Measurements from ENCODE around the gene KCNT1.

DNA sequence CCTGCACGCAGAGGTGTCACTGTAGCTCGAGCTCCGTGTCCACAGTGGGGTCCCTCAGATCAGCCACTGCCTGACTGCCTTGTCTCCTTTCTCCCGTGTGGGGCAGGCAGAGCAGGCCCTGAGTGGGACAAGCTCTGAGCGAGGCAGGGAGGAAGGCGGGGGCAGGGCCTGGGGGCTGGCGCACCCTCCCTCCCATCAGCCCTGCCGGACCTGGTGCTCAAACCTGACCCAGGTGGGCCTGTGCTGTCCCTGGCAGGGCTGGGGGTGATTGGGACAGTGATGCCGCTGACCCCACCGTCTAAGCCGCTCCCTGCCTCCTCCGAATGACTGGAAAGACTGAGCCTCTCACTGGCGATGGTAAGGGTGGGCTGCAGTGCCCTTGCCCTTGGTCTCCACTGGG is 60.9 kb downstream of the KCNT1 start:
- TF ChIP-seq POLR2A (IDR thresholded peaks at IDR 0.05) = no peak
- TF ChIP-seq, protein P1, sequence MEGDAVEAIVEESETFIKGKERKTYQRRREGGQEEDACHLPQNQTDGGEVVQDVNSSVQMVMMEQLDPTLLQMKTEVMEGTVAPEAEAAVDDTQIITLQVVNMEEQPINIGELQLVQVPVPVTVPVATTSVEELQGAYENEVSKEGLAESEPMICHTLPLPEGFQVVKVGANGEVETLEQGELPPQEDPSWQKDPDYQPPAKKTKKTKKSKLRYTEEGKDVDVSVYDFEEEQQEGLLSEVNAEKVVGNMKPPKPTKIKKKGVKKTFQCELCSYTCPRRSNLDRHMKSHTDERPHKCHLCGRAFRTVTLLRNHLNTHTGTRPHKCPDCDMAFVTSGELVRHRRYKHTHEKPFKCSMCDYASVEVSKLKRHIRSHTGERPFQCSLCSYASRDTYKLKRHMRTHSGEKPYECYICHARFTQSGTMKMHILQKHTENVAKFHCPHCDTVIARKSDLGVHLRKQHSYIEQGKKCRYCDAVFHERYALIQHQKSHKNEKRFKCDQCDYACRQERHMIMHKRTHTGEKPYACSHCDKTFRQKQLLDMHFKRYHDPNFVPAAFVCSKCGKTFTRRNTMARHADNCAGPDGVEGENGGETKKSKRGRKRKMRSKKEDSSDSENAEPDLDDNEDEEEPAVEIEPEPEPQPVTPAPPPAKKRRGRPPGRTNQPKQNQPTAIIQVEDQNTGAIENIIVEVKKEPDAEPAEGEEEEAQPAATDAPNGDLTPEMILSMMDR (IDR thresholded peaks at IDR 0.05) = no peak

Data from thyroid gland (tissue), 4 donors.